ENCODE data around the gene GLIS1. TPM values are rescaled to one million over a fixed set of nuclear protein-coding genes. Genes with fewer than 3 reads are reported as not detected.

Gene GLIS1
- polyA plus RNA-seq, 1 donor from 2014 or later = not detected

GRCh38 chr1:53626616-53627015 lies 112.3 kb downstream of the GLIS1 start:
- Histone ChIP-seq H3K9ac (ENCODE audit: low read length) (no peak overlapping the region), H4K20me1 (ENCODE audit: insufficient read depth) (no peaks in the 10 kb centered on the region), H3K27ac (ENCODE audit: low read length) (no peak overlapping the region), H3K27me3 (ENCODE audit: insufficient read depth, low read depth, low read length) (no peaks in the 10 kb centered on the region), H3K4me3 (ENCODE audit: low read length) (no peak overlapping the region), H3K4me2 (ENCODE audit: low read length) (no peak overlapping the region), H3K36me3 (ENCODE audit: insufficient read depth, low read length) (no peaks in the 10 kb centered on the region), H3K9me3 (ENCODE audit: low read length) (no peaks in the 10 kb centered on the region), H2AFZ (ENCODE audit: low read depth, low read length) (no peak overlapping the region), H3K9me2 (ENCODE audit: insufficient read depth, low read length) (no peaks in the 10 kb centered on the region), H3F3A (ENCODE audit: insufficient read depth, low read length, poor library complexity, severe bottlenecking) (no peaks in the 10 kb centered on the region), H3K79me2 (replicated peaks; ENCODE audit: insufficient read depth, low read length) (no peaks in the 10 kb centered on the region)
- TF ChIP-seq EZH2 (IDR thresholded peaks at IDR 0.05; ENCODE audit: borderline replicate concordance, insufficient read depth, low read length, poor library complexity, severe bottlenecking) (no peak), TAF1 (IDR thresholded peaks at IDR 0.05; ENCODE audit: low read depth) (no peak), EP300 (conservative IDR thresholded peaks at IDR 0.05; ENCODE audit: poor library complexity, severe bottlenecking) (no peak), POLR2AphosphoS5 (IDR thresholded peaks at IDR 0.05) (no peak), CTCF (IDR thresholded peaks at IDR 0.05; ENCODE audit: poor library complexity, severe bottlenecking) (no peak)

GRCh38 chr1:53625766-53626520 lies 113.0 kb downstream of the GLIS1 start:
- H3K9me2 ChIP-seq (ENCODE audit: insufficient read depth, low read length) = no peaks in the 10 kb centered on the region

More at GRCh38 chr1:53625766-53626520, 113.0 kb downstream of the GLIS1 start:
- no peaks in the 10 kb centered on the region for H3K36me3 ChIP-seq (ENCODE audit: insufficient read depth, low read length)
- H3K4me2 ChIP-seq (ENCODE audit: low read length) = no peak overlapping the region
- H2AFZ ChIP-seq (ENCODE audit: low read depth, low read length) = no peak overlapping the region
- no peaks in the 10 kb centered on the region for H4K20me1 ChIP-seq (ENCODE audit: insufficient read depth)
- no peaks in the 10 kb centered on the region for H3K79me2 ChIP-seq (replicated peaks; ENCODE audit: insufficient read depth, low read length)
- TF ChIP-seq EP300 (conservative IDR thresholded peaks at IDR 0.05; ENCODE audit: poor library complexity, severe bottlenecking) (no peak), MXI1 (conservative IDR thresholded peaks at IDR 0.05; ENCODE audit: poor library complexity, severe bottlenecking) (no peak), CTCF (IDR thresholded peaks at IDR 0.05; ENCODE audit: poor library complexity, severe bottlenecking) (no peak), REST (IDR thresholded peaks at IDR 0.05; ENCODE audit: borderline replicate concordance) (no peak), SMC3 (conservative IDR thresholded peaks at IDR 0.05; ENCODE audit: poor library complexity) (no peak), EZH2 (IDR thresholded peaks at IDR 0.05; ENCODE audit: borderline replicate concordance, insufficient read depth, low read length, poor library complexity, severe bottlenecking) (no peak)
- H3F3A ChIP-seq (ENCODE audit: insufficient read depth, low read length, poor library complexity, severe bottlenecking) = no peaks in the 10 kb centered on the region
- H3K9me3 ChIP-seq (ENCODE audit: low read length) = no peaks in the 10 kb centered on the region
- H3K9ac ChIP-seq (ENCODE audit: low read length) = no peak overlapping the region
- H3K27me3 ChIP-seq (ENCODE audit: insufficient read depth, low read depth, low read length) = no peaks in the 10 kb centered on the region
- H3K4me3 ChIP-seq (ENCODE audit: low read length) = no peak overlapping the region
- H3K27ac ChIP-seq (ENCODE audit: low read length) = no peak overlapping the region

Data from neural cell (in vitro differentiated cells).